Osteocyte (in vitro differentiated cells): ENCODE measurements around the gene CRB2. TPM values are rescaled to one million over a fixed set of nuclear protein-coding genes. Genes with fewer than 3 reads are reported as not detected.

Experiments
- DNase-seq: peaks from one replicate; pipeline ENCODE4 v3.0.0; 2021; ENCODE audit warnings: mixed read lengths; ENCODE audit not compliant: unreplicated experiment; ENCODE audit errors: extremely low spot score
- H3K27ac Mint-ChIP-seq: one replicate; pipeline ENCODE4 v1.8.0; 2021; ENCODE audit warnings: mild to moderate bottlenecking, mixed read lengths; ENCODE audit not compliant: unreplicated experiment
- H3K27me3 Mint-ChIP-seq: one replicate; pipeline ENCODE4 v1.8.0; 2021; ENCODE audit warnings: mixed read lengths; ENCODE audit not compliant: unreplicated experiment
- H3K36me3 Mint-ChIP-seq: one replicate; pipeline ENCODE4 v1.8.0; 2021; ENCODE audit warnings: mixed read lengths; ENCODE audit not compliant: unreplicated experiment
- H3K4me1 Mint-ChIP-seq: one replicate; pipeline ENCODE4 v1.8.0; 2021; ENCODE audit warnings: mixed read lengths; ENCODE audit not compliant: unreplicated experiment
- H3K4me3 Mint-ChIP-seq: one replicate; pipeline ENCODE4 v1.8.0; 2021; ENCODE audit warnings: mild to moderate bottlenecking, moderate library complexity, mixed read lengths; ENCODE audit not compliant: unreplicated experiment
- H3K9me3 Mint-ChIP-seq: one replicate; pipeline ENCODE4 v1.8.0; 2021; ENCODE audit warnings: mixed read lengths; ENCODE audit not compliant: unreplicated experiment
- CTCF ChIP-seq: fragments of 200-600 bp; sonication (generic); IDR thresholded peaks from 2 replicates; pipeline ENCODE4 v1.5.0; 2021; ENCODE audit warnings: antibody characterized with exemption, mild to moderate bottlenecking, moderate library complexity
- total RNA-seq: library from RNA; stranded (reverse); gene quantifications from 2 replicates; pipeline ENCODE4 v1.2.1, GENCODE V29; 2021

CRB2 gene
- total RNA-seq, 1 donor from 2014 or later = not detected

- H3K36me3 Mint-ChIP-seq = peaks cover 15% of the 10 kb centered on the region
- H3K4me1 Mint-ChIP-seq = no peaks in the 10 kb centered on the region
- no peaks in the 10 kb centered on the region for H3K9me3 Mint-ChIP-seq
- no peaks in the 10 kb centered on the region for H3K27me3 Mint-ChIP-seq
- no peak overlapping the region for H3K4me3 Mint-ChIP-seq
- H3K27ac Mint-ChIP-seq = no peak overlapping the region
- TF ChIP-seq CTCF = no peak
- DNase-seq = no peak
Measured at GRCh38 chr9:123419721-123420591, 64.0 kb downstream of the CRB2 start.

GRCh38 chr9:123420592-123421111 is 64.7 kb downstream of the CRB2 start:
- no peak for TF ChIP-seq CTCF
- no peak for DNase-seq
- H3K4me3 Mint-ChIP-seq = no peak overlapping the region
- H3K27ac Mint-ChIP-seq = no peak overlapping the region
- no peaks in the 10 kb centered on the region for H3K4me1 Mint-ChIP-seq
- no peaks in the 10 kb centered on the region for H3K9me3 Mint-ChIP-seq
- H3K27me3 Mint-ChIP-seq = no peaks in the 10 kb centered on the region
- peaks cover 15% of the 10 kb centered on the region for H3K36me3 Mint-ChIP-seq

GRCh38 chr9:123421186-123421585 is 65.2 kb downstream of the CRB2 start:
- no peak for DNase-seq
- no peaks in the 10 kb centered on the region for H3K9me3 Mint-ChIP-seq
- no peaks in the 10 kb centered on the region for H3K27me3 Mint-ChIP-seq
- no peaks in the 10 kb centered on the region for H3K4me1 Mint-ChIP-seq
- no peak overlapping the region for H3K4me3 Mint-ChIP-seq
- no peak for TF ChIP-seq CTCF
- peaks cover 13% of the 10 kb centered on the region for H3K36me3 Mint-ChIP-seq
- H3K27ac Mint-ChIP-seq = no peak overlapping the region

GRCh38 chr9:123421801-123422455 is 65.9 kb downstream of the CRB2 start:
- no peaks in the 10 kb centered on the region for H3K4me1 Mint-ChIP-seq
- DNase-seq = no peak
- peaks cover 10% of the 10 kb centered on the region for H3K36me3 Mint-ChIP-seq
- H3K4me3 Mint-ChIP-seq = no peak overlapping the region
- H3K27me3 Mint-ChIP-seq = no peaks in the 10 kb centered on the region
- no peak for TF ChIP-seq CTCF
- H3K9me3 Mint-ChIP-seq = no peaks in the 10 kb centered on the region
- no peak overlapping the region for H3K27ac Mint-ChIP-seq
